ENCODE data around the gene OXGR1.

- TF ChIP-seq CBX3 (IDR thresholded peaks at IDR 0.05; ENCODE audit: borderline replicate concordance, low read depth) (no peak), JUND (IDR thresholded peaks at IDR 0.05; ENCODE audit: low read depth, low read length) (no peak), REST (IDR thresholded peaks at IDR 0.05; ENCODE audit: low read depth, low read length) (no peak), TAF1 (IDR thresholded peaks at IDR 0.05; ENCODE audit: borderline replicate concordance, low read depth, low read length) (no peak), WRNIP1 (IDR thresholded peaks at IDR 0.05; ENCODE audit: borderline replicate concordance, low read depth, low read length) (no peak), EZH2 (IDR thresholded peaks at IDR 0.05; ENCODE audit: borderline replicate concordance, control insufficient read depth, low read depth, low read length) (no peak), RAD21 (IDR thresholded peaks at IDR 0.05; ENCODE audit: insufficient read depth, low read depth, low read length) (peak; percentile 39), HDAC6 (IDR thresholded peaks at IDR 0.05; ENCODE audit: unreplicated experiment) (no peak), EP300 (IDR thresholded peaks at IDR 0.05; ENCODE audit: borderline replicate concordance in 1 of 2, control insufficient read depth in 1 of 2, low read depth in 2 of 2, low read length in 2 of 2) (no peak), ZNF384 (IDR thresholded peaks at IDR 0.05; ENCODE audit: borderline replicate concordance, low read depth, low read length) (no peak)
- TF ChIP-seq, protein P1, sequence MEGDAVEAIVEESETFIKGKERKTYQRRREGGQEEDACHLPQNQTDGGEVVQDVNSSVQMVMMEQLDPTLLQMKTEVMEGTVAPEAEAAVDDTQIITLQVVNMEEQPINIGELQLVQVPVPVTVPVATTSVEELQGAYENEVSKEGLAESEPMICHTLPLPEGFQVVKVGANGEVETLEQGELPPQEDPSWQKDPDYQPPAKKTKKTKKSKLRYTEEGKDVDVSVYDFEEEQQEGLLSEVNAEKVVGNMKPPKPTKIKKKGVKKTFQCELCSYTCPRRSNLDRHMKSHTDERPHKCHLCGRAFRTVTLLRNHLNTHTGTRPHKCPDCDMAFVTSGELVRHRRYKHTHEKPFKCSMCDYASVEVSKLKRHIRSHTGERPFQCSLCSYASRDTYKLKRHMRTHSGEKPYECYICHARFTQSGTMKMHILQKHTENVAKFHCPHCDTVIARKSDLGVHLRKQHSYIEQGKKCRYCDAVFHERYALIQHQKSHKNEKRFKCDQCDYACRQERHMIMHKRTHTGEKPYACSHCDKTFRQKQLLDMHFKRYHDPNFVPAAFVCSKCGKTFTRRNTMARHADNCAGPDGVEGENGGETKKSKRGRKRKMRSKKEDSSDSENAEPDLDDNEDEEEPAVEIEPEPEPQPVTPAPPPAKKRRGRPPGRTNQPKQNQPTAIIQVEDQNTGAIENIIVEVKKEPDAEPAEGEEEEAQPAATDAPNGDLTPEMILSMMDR (IDR thresholded peaks at IDR 0.05 in 2 of 3, conservative IDR thresholded peaks at IDR 0.05 in 1 of 3; ENCODE audit: control insufficient read depth in 2 of 3, extremely low read depth in 1 of 3, insufficient read depth in 1 of 3, low read depth in 3 of 3, low read length in 3 of 3) = peak; percentile 48 to 72 (median 70); a peak in 5 of 6 replicates
- TF ChIP-seq, protein P2, sequence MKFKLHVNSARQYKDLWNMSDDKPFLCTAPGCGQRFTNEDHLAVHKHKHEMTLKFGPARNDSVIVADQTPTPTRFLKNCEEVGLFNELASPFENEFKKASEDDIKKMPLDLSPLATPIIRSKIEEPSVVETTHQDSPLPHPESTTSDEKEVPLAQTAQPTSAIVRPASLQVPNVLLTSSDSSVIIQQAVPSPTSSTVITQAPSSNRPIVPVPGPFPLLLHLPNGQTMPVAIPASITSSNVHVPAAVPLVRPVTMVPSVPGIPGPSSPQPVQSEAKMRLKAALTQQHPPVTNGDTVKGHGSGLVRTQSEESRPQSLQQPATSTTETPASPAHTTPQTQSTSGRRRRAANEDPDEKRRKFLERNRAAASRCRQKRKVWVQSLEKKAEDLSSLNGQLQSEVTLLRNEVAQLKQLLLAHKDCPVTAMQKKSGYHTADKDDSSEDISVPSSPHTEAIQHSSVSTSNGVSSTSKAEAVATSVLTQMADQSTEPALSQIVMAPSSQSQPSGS (IDR thresholded peaks at IDR 0.05; ENCODE audit: low read length) = no peak
Measured at GRCh38 chr13:96958286-96958891, 35.9 kb downstream of the OXGR1 start.
